GM12878 (cell line): ENCODE measurements around the gene A1BG. TPM values are rescaled to one million over a fixed set of nuclear protein-coding genes. Genes with fewer than 3 reads are reported as not detected.

Source experiments
- ATAC-seq: fragments of 200-7000 bp; cut with Tn5 transposase; 3 replicates; pipeline ENCODE4 v1.9.1; 2020; ENCODE audit warnings: mild to moderate bottlenecking, moderate library complexity
- BruUV-seq: library from RNA; stranded (reverse); fragments of 400-500 nt; replicated peaks from 2 replicates; lab custom pipeline; 2021; lab: Mats Ljungman, UMichigan
- CTCF ChIA-PET: fragments of 300-600 bp; sonication (Branson Sonifier 250); formaldehyde crosslinking; extraction: SDS; loops from one replicate; lab custom pipeline; 2021; ENCODE audit warnings: inconsistent platforms; lab: Yijun Ruan, JAX
- POLR2A ChIA-PET: fragments of 350-600 bp; formaldehyde crosslinking; extraction: SDS; loops from one replicate; lab custom pipeline; 2021; ENCODE audit warnings: inconsistent platforms; lab: Charles Lee
- RAD21 ChIA-PET: fragments of 300-600 bp; sonication (Branson Sonifier 250); formaldehyde crosslinking; loops from one replicate; lab custom pipeline; 2023; ENCODE audit warnings: antibody characterized with exemption; ENCODE audit not compliant: unreplicated experiment; lab: Charles Lee
- SMC1A ChIA-PET: fragments of 300-600 bp; sonication (Branson Sonifier 250); formaldehyde crosslinking; loops from one replicate; lab custom pipeline; 2023; ENCODE audit not compliant: unreplicated experiment, uncharacterized antibody; lab: Charles Lee
- DNase-seq: peaks from one replicate; pipeline ENCODE4 v3.0.0-alpha.2; 2011; ENCODE audit warnings: low read depth, low spot score
- FAIRE-seq: peaks from 3 replicates; lab custom pipeline; 2011; peaks lifted over from hg19 to GRCh38; lab: Jason Lieb, UNC
- H2AFZ ChIP-seq: 2 replicates; pipeline ENCODE4 v1.6.0; 2011; ENCODE audit warnings: low read depth, low read length, control low read depth; ENCODE audit not compliant: control insufficient read depth
- H3K27ac ChIP-seq: 2 replicates; pipeline ENCODE4 v1.5.1; 2011; ENCODE audit warnings: control low read depth; ENCODE audit not compliant: control insufficient read depth, insufficient read depth
- H3K27me3 ChIP-seq, 2 experiments: replicated peaks in 1 of 2; 2 replicates each; pipeline versions ENCODE4 v1.6.0 to v1.6.1; 2011; ENCODE audit warnings: low read length in 1 of 2; ENCODE audit not compliant: control insufficient read depth in 2 of 2, insufficient read depth in 2 of 2
- H3K36me3 ChIP-seq, 2 experiments: 2 replicates each; pipeline ENCODE4 v1.5.1; 2011; ENCODE audit warnings: low read length in 1 of 2; ENCODE audit not compliant: control insufficient read depth in 2 of 2, insufficient read depth in 2 of 2
- H3K4me1 ChIP-seq: 2 replicates; pipeline ENCODE4 v1.6.1; 2011; ENCODE audit warnings: mild to moderate bottlenecking, low read length, moderate library complexity, mixed read lengths; ENCODE audit not compliant: control insufficient read depth, insufficient read depth
- H3K4me2 ChIP-seq: 2 replicates; pipeline ENCODE4 v1.6.0; 2011; ENCODE audit warnings: control low read depth; ENCODE audit not compliant: control insufficient read depth, insufficient read depth
- H3K4me3 ChIP-seq: fragments of 200-600 bp; sonication (generic); 2 replicates; pipeline ENCODE4 v1.5.1; 2016
- H3K79me2 ChIP-seq: 2 replicates; pipeline ENCODE4 v1.6.0; 2011; ENCODE audit warnings: low read length; ENCODE audit not compliant: control insufficient read depth, insufficient read depth
- H3K9ac ChIP-seq: 2 replicates; pipeline ENCODE4 v1.8.0; 2011; ENCODE audit warnings: low read length, control low read depth, mixed read lengths; ENCODE audit not compliant: control insufficient read depth, insufficient read depth
- H3K9me3 ChIP-seq: replicated peaks from 3 replicates; pipeline ENCODE4 v1.5.1; 2011; ENCODE audit warnings: mild to moderate bottlenecking, low read length; ENCODE audit not compliant: control insufficient read depth, insufficient read depth
- H4K20me1 ChIP-seq: 2 replicates; pipeline ENCODE4 v1.6.0; 2011; ENCODE audit not compliant: control insufficient read depth, insufficient read depth
- BACH1 ChIP-seq: fragments of 450-650 bp; IDR thresholded peaks from 2 replicates; pipeline ENCODE4 v1.6.1; 2017; ENCODE audit warnings: mild to moderate bottlenecking, borderline replicate concordance
- BRCA1 ChIP-seq: IDR thresholded peaks from 2 replicates; pipeline ENCODE4 v1.6.1; 2011; ENCODE audit warnings: low read depth, low read length, improper control_type of control experiment
- NBN ChIP-seq: fragments of 450-650 bp; IDR thresholded peaks from 2 replicates; pipeline ENCODE4 v1.6.1; 2016
- NFXL1 ChIP-seq: fragments of 450-650 bp; IDR thresholded peaks from 2 replicates; pipeline ENCODE4 v1.6.1; 2017; ENCODE audit warnings: antibody characterized with exemption, mild to moderate bottlenecking, borderline replicate concordance
- RBBP5 ChIP-seq: fragments of 200-600 bp; sonication (generic); conservative IDR thresholded peaks from 2 replicates; pipeline ENCODE4 v1.6.1; 2016
- RCOR1 ChIP-seq: conservative IDR thresholded peaks from 2 replicates; pipeline ENCODE4 v1.6.1; 2012; ENCODE audit warnings: low read depth, low read length, improper control_type of control experiment
- RUNX3 ChIP-seq: IDR thresholded peaks from 2 replicates; pipeline ENCODE4 v1.6.1; 2012; ENCODE audit warnings: low read length, inconsistent platforms
- SUZ12 ChIP-seq: fragments of 200-600 bp; sonication (generic); IDR thresholded peaks from one replicate; pipeline ENCODE4 v1.6.1; 2018; ENCODE audit warnings: antibody characterized with exemption, mild to moderate bottlenecking; ENCODE audit not compliant: unreplicated experiment
- TARDBP ChIP-seq: IDR thresholded peaks from 2 replicates; pipeline ENCODE4 v1.6.1; 2016; ENCODE audit warnings: borderline replicate concordance
- WRNIP1 ChIP-seq: IDR thresholded peaks from 2 replicates; pipeline ENCODE4 v1.6.1; 2011; ENCODE audit warnings: low read depth, low read length, improper control_type of control experiment, borderline replicate concordance
- ZNF274 ChIP-seq: IDR thresholded peaks from one replicate; pipeline ENCODE4 v1.8.0; 2011; ENCODE audit not compliant: insufficient read length, insufficient read depth
- WGBS: methylation state at CpG from one replicate; pipeline ENCODE4 v1.1.6; 2016; ENCODE audit warnings: low lambda C conversion rate; ENCODE audit not compliant: insufficient replicate concordance, insufficient coverage; ENCODE audit errors: missing lambda C conversion rate; 5-methylcytosine and 5-hydroxymethylcytosine counted together
- in situ Hi-C: fragments of 300-500 bp; cut with MboI; formaldehyde crosslinking; loops from 9 replicates; pipeline ENCODE4 v1.14.3; 2018; ENCODE audit warnings: mixed read lengths
- intact Hi-C: fragments of 100-400 bp; cut with micrococcal nuclease; formaldehyde crosslinking; loops from one replicate; pipeline ENCODE4 v1.14.2; 2022; ENCODE audit not compliant: unreplicated experiment
- polyA plus RNA-seq, 11 experiments: library from polyadenylated mRNA; depleted of rRNA in 4 of 11; unstranded in 6 of 11; stranded (reverse) in 5 of 11; fragments of >200 nt; fragmentation: Nextera tagmentation in 4 of 11; fragmentation: Illumina TruSeq in 1 of 11; extraction: Ambion mirVana in 4 of 11; extraction: Trizol in 1 of 11; gene quantifications; 1 replicate in 1 of 11; 2 replicates in 10 of 11; pipeline versions ENCODE4 v1.2.1 to v1.2.3, GENCODE V29; 2011 to 2016; ENCODE audit warnings: inconsistent platforms in 2 of 11, missing spikeins in 2 of 11, low read depth in 1 of 11
- total RNA-seq, 4 experiments: library from RNA; depleted of rRNA in 3 of 4; stranded (reverse); fragments of >200 nt in 3 of 4; fragmentation: Illumina TruSeq in 1 of 4; extraction: Trizol in 1 of 4; gene quantifications; 2 replicates each; pipeline versions ENCODE4 v1.2.1 to v1.2.3, GENCODE V29; 2013 to 2021
- TF ChIP-seq, protein P1 (sequence below): IDR thresholded peaks from 2 replicates; pipeline ENCODE4 v1.6.1; 2012; ENCODE audit warnings: mild to moderate bottlenecking, low read depth, low read length
- TF ChIP-seq, protein P2 (sequence below): fragments of 150-350 bp; IDR thresholded peaks from 2 replicates; pipeline ENCODE4 v1.6.1; 2014; ENCODE audit warnings: mild to moderate bottlenecking, low read depth, low read length

Gene A1BG
- total and polyA plus RNA-seq, 10 of the 15 experiments (the other 5 are each of a cell fraction or from before 2014, with no cell fraction given), result 0.34 to 29.6 (median 11.8) TPM

DNA sequence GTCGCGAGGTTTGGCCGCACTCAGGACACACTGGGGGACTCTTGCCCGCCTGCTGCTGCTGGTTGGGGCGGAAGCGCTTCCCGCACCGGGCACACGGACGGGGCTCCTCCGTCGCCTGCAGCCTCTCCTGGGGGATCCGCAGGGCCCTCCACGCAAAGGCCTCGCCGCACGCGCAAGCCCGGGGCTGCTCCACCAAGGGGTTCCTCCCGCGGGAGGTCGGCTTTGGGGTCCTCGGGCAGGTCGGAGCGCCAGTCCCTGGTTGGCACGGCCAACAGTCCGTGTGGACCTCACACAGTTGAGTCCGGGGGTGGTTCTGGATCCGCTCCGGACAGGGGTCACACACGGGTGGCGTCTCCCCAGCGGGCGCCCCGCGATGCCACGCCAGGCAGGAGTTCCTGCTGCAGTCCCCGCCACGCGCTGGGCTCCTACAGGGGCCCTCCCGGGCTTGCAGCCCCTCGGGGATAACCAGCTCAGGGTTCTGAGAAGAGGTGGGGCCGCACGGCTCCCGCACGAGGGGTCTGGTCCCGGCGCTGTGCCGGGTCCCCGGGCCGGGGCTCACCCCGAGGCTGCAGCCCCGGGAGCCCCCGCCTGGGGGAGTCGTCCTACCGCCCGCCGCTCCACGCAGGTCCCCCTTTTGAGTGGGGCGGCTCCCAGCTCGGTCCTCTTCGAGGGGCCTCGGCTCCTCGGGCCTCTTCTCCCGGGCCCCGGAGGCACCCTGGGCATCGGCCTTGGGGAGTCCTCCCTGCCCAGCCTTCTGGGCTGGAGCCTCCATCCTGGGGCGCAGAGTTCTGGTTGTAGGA lies 15.5 kb upstream of the A1BG start:
- BruUV-seq, result no TSS peak
- no peak for FAIRE-seq
- Histone ChIP-seq H3K36me3 (no peaks in the 10 kb centered on the region), H3K4me1 (peaks cover 7% of the 10 kb centered on the region), H4K20me1 (no peaks in the 10 kb centered on the region), H3K4me2 (no peak overlapping the region), H3K79me2 (no peaks in the 10 kb centered on the region), H3K9me3 (no peaks in the 10 kb centered on the region), H3K4me3 (no peak overlapping the region), H3K27ac (no peak overlapping the region), H3K9ac (no peak overlapping the region), H3K27me3 (no peaks in the 10 kb centered on the region), H2AFZ (no peak overlapping the region)
- in situ Hi-C loops (no loop called here), intact Hi-C loops (no loop called here)
- RAD21 ChIA-PET, result no interaction called here
- POLR2A ChIA-PET, result no interaction called here
- TF ChIP-seq NFXL1 (no peak), RUNX3 (no peak), NBN (no peak), RBBP5 (no peak), WRNIP1 (no peak), TARDBP (no peak), BACH1 (no peak), ZNF274 (no peak), BRCA1 (no peak), SUZ12 (no peak), RCOR1 (no peak)
- TF ChIP-seq, protein P1, sequence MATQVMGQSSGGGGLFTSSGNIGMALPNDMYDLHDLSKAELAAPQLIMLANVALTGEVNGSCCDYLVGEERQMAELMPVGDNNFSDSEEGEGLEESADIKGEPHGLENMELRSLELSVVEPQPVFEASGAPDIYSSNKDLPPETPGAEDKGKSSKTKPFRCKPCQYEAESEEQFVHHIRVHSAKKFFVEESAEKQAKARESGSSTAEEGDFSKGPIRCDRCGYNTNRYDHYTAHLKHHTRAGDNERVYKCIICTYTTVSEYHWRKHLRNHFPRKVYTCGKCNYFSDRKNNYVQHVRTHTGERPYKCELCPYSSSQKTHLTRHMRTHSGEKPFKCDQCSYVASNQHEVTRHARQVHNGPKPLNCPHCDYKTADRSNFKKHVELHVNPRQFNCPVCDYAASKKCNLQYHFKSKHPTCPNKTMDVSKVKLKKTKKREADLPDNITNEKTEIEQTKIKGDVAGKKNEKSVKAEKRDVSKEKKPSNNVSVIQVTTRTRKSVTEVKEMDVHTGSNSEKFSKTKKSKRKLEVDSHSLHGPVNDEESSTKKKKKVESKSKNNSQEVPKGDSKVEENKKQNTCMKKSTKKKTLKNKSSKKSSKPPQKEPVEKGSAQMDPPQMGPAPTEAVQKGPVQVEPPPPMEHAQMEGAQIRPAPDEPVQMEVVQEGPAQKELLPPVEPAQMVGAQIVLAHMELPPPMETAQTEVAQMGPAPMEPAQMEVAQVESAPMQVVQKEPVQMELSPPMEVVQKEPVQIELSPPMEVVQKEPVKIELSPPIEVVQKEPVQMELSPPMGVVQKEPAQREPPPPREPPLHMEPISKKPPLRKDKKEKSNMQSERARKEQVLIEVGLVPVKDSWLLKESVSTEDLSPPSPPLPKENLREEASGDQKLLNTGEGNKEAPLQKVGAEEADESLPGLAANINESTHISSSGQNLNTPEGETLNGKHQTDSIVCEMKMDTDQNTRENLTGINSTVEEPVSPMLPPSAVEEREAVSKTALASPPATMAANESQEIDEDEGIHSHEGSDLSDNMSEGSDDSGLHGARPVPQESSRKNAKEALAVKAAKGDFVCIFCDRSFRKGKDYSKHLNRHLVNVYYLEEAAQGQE, result no peak
- TF ChIP-seq, protein P2, sequence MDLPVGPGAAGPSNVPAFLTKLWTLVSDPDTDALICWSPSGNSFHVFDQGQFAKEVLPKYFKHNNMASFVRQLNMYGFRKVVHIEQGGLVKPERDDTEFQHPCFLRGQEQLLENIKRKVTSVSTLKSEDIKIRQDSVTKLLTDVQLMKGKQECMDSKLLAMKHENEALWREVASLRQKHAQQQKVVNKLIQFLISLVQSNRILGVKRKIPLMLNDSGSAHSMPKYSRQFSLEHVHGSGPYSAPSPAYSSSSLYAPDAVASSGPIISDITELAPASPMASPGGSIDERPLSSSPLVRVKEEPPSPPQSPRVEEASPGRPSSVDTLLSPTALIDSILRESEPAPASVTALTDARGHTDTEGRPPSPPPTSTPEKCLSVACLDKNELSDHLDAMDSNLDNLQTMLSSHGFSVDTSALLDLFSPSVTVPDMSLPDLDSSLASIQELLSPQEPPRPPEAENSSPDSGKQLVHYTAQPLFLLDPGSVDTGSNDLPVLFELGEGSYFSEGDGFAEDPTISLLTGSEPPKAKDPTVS, result no peak
- SMC1A ChIA-PET, result no interaction called here
- WGBS, result 93% methylated on average over 46 of the region's 68 CpGs
- CTCF ChIA-PET, result no interaction called here
- no peak for DNase-seq
- ATAC-seq, result no peak
